Peyer's patch (tissue), 4 donors: ENCODE measurements around the gene PRMT7.

Source experiments
- CTCF ChIP-seq, 6 experiments: fragments of 450-650 bp in 4 of 6; fragments of 200-600 bp in 2 of 6; sonication (generic) in 1 of 6; IDR thresholded peaks; one replicate each; pipeline ENCODE4 v1.5.1; 2017 to 2019; ENCODE audit warnings: antibody characterized with exemption in 6 of 6, mild to moderate bottlenecking in 3 of 6, moderate library complexity in 1 of 6
- POLR2A ChIP-seq, 2 donors: fragments of 450-650 bp; IDR thresholded peaks; one replicate each; pipeline ENCODE4 v1.5.1; 2017; ENCODE audit warnings: antibody characterized with exemption in 2 of 2, mild to moderate bottlenecking in 2 of 2, moderate library complexity in 2 of 2

DNA sequence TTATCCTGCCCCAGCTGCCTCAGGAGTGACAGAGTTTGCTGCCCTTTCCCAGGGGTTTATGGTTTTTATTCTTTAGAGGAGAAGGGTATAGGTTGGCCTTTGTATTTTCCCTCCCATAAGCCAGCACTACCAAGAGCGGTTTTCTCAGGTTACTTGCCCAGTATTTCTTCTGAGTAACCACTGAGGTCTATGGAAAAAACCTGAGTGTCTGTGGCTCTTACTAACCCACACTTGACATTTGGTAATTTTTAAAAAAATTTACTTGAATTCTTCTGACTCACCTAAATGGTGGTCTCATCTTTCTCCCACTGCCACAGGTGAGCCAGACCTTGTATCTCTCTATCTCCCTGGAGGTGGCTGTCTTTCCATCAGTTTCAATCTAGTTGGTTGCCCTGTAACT is 40.5 kb upstream of the PRMT7 start:
- TF ChIP-seq POLR2A (IDR thresholded peaks at IDR 0.05), result no peak
- no peak for TF ChIP-seq CTCF (IDR thresholded peaks at IDR 0.05)
